Pancreas (tissue), 10 donors: ENCODE results near the gene CTIF. TPM values are rescaled to one million over a fixed set of nuclear protein-coding genes. Genes with fewer than 3 reads are reported as not detected.
A peak's percentile ranks its signal among the peaks of the same experiment; 100 is the strongest.

Source experiments
- ATAC-seq, 4 donors: fragments of 200-7000 bp; cut with Tn5 transposase; one replicate each; pipeline versions ENCODE4 v1.8.0 to v1.9.1; 2020; ENCODE audit warnings: mild to moderate bottlenecking in 4 of 4, moderate library complexity in 4 of 4
- DNase-seq, 6 donors: peaks; one replicate each; pipeline ENCODE4 v3.0.0-alpha.2; 2020
- FAIRE-seq: peaks from 2 replicates; lab custom pipeline; 2012; peaks lifted over from hg19 to GRCh38; lab: Jason Lieb, UNC
- H3K27ac ChIP-seq, 4 donors: fragments of 200-600 bp; sonication (generic); 1 replicate in 3 of 4; 2 replicates in 1 of 4; pipeline versions ENCODE4 v1.5.0 to v1.8.0; 2020
- H3K27me3 ChIP-seq, 4 donors: fragments of 200-600 bp; one replicate each; pipeline ENCODE4 v1.8.0; 2021
- H3K36me3 ChIP-seq, 3 donors: fragments of 200-600 bp; sonication (generic) in 1 of 3; one replicate each; pipeline versions ENCODE4 v1.5.0 to v1.8.0; 2020 to 2021
- H3K4me1 ChIP-seq, 3 donors: fragments of 200-600 bp; one replicate each; pipeline ENCODE4 v1.8.0; 2021
- H3K4me3 ChIP-seq, 4 donors: fragments of 200-600 bp; sonication (generic) in 2 of 4; one replicate each; pipeline versions ENCODE4 v1.5.0 to v1.8.0; 2020 to 2021
- H3K9me3 ChIP-seq, 4 donors: fragments of 200-600 bp; one replicate each; pipeline ENCODE4 v1.8.0; 2021
- whole genome bisulfite sequencing, 2 donors: extraction: QIAGEN DNeasy Blood & Tissue Kit; methylation state at CpG; one replicate each; pipeline ENCODE4 v1.1.7; 2013; 5-methylcytosine and 5-hydroxymethylcytosine counted together
- intact Hi-C, 3 donors: fragments of 100-400 bp; cut with DNase I; formaldehyde crosslinking; loops; one replicate each; pipeline versions ENCODE4 v1.11.1 to v1.14.2; 2022
- polyA plus RNA-seq, 2 donors: library from polyadenylated mRNA; stranded (reverse); fragments of 200-250 nt; gene quantifications; one replicate each; pipeline ENCODE4 v1.2.3, GENCODE V29; 2013
- total RNA-seq, 6 donors: library from RNA; stranded (reverse); fragmentation: NEBNext Ultra II Directional in 4 of 6; extraction: Animal tissue kit (Norgen Biotek cat#: 25700) in 4 of 6; gene quantifications; one replicate each; pipeline versions ENCODE4 v1.2.1 to v1.2.4, GENCODE V29; 2021 to 2023
- TF ChIP-seq, protein P1 (sequence below), 4 donors: fragments of 200-600 bp; sonication (generic) in 3 of 4; IDR thresholded peaks; one replicate each; pipeline versions ENCODE4 v1.5.0 to v1.8.0; 2021; ENCODE audit warnings: antibody characterized with exemption in 4 of 4
- donor health status: healthy with polysubstance abuse.
- donor health status: DM: no; HTN: no; CAD: no; lungs with moderate emphysema.
- donor health status: DM: no; HTN: no; CAD: no.
- donor health status: control.
- donor health status: control.
- donor health status: Bipolar disorder and iron deficiency.
- donor health status: DM: yes; HTN: yes; CAD: no.
- donor health status: DM: no; HTN: no; CAD: no.
- donor health status: DM: no; HTN: no; CAD: no.
- donor health status: DM: yes; HTN: yes; CAD: no.

Gene CTIF
- total and polyA plus RNA-seq, 8 donors = 15.1 to 27.4 (median 16.7) TPM

DNA sequence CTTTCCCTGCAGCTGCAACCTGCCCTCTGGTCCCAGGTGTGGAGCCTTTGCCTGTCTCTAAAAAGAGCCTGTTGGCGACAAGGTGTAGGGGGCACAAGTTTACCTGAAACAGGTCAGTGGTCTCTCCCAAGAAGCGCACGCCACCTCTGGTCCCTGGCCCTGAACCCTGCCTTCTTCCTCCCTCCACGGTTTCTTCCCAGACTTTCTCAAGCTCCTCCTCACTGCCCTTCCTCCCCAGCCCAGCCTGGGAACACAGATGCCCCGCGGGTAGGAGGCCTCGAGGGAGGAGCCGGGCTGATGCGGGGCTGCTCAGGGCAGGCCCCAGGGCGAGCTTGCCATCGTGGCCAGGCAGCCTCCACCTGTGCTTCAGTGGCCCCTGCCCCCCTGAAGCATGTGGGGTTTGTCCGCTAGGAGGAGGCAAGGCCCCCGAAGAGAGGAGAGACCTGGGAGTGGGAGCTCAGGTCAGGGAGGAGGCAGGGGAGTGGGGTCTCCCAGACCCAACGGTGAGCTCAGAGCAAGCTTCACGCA, 322.4 kb downstream of the CTIF start:
- 85 to 86% methylated on average over 15 of the region's 15 CpGs for WGBS, 2 donors
- Histone ChIP-seq H3K36me3 (no peaks in the 10 kb centered on the region), H3K27ac (no peak overlapping the region), H3K4me3 (no peak overlapping the region), H3K9me3 (no peaks in the 10 kb centered on the region), H3K4me1 (no peaks in the 10 kb centered on the region), H3K27me3 (no peaks in the 10 kb centered on the region)
- TF ChIP-seq, protein P1, sequence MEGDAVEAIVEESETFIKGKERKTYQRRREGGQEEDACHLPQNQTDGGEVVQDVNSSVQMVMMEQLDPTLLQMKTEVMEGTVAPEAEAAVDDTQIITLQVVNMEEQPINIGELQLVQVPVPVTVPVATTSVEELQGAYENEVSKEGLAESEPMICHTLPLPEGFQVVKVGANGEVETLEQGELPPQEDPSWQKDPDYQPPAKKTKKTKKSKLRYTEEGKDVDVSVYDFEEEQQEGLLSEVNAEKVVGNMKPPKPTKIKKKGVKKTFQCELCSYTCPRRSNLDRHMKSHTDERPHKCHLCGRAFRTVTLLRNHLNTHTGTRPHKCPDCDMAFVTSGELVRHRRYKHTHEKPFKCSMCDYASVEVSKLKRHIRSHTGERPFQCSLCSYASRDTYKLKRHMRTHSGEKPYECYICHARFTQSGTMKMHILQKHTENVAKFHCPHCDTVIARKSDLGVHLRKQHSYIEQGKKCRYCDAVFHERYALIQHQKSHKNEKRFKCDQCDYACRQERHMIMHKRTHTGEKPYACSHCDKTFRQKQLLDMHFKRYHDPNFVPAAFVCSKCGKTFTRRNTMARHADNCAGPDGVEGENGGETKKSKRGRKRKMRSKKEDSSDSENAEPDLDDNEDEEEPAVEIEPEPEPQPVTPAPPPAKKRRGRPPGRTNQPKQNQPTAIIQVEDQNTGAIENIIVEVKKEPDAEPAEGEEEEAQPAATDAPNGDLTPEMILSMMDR (IDR thresholded peaks at IDR 0.05) = no peak
- peak in 2 of 6 donors; percentile 39 to 55 for DNase-seq
- ATAC-seq = no peak
- FAIRE-seq = no peak
- intact Hi-C loops = no loop called here

DNA sequence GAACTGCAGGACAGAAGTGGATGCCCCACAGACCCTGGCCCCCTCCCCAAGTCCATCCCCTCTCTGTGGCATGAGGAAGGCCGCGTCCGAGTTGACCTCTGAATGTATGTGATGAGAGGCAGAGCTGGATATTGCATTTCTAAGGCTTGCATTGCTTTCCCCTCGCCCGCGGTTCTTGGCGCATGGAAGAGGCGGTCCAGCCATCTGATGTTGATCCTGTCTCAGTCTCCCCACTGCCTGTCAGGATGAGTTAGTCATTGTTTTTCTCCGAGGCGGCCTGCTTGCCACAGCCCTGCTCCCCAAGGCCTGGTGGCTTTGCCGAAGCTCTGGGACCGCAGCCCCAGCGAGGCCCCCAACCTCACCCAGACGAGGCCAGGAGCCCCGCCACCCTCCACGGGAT, 323.3 kb downstream of the CTIF start:
- Histone ChIP-seq H3K9me3 (no peaks in the 10 kb centered on the region), H3K27me3 (no peaks in the 10 kb centered on the region), H3K27ac (no peak overlapping the region), H3K4me3 (no peak overlapping the region), H3K36me3 (no peaks in the 10 kb centered on the region), H3K4me1 (no peaks in the 10 kb centered on the region)
- intact Hi-C loops = no loop called here
- TF ChIP-seq, protein P1 (IDR thresholded peaks at IDR 0.05) = no peak
- ATAC-seq = no peak
- WGBS, 2 donors = 93 to 95% methylated on average over 16 of the region's 16 CpGs
- DNase-seq = peak in 2 of 6 donors; percentile 47 to 53
- no peak for FAIRE-seq

DNA sequence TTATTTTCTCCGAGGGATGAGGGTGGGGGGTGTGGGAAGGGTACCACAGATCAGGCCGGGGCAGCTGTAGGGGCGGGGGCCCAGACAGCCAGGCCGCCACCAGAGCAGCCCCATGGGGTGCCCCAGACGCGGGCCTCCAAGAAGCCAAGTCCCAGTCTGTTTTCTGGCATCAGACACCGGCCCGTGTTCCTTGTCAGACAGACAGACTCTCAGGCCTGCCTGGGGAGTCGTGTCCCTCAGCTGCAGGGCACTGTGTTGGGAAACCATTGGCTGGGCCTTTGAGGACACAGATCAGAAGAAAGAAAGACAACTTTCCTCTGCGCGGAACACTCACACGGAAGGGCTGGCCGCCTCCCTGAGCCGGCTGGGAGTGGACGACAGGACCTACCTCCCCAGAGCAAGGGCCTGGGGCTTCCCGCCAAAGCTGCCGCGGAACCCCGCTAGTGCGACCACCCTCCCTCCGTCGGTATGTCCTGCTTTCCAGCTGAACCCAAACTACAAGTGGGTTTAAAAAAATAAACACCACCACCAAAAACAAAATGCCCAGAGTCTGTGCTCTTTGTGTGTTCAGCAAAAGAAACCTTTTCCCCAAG, 323.9 kb downstream of the CTIF start:
- DNase-seq (peak in 2 of 6 donors; percentile 37 to 52), ATAC-seq (no peak), FAIRE-seq (no peak)
- Histone ChIP-seq H3K4me1 (no peaks in the 10 kb centered on the region), H3K36me3 (no peaks in the 10 kb centered on the region), H3K9me3 (no peaks in the 10 kb centered on the region), H3K27me3 (no peaks in the 10 kb centered on the region), H3K27ac (no peak overlapping the region), H3K4me3 (no peak overlapping the region)
- 92 to 96% methylated on average over 22 of the region's 22 CpGs for WGBS, 2 donors
- intact Hi-C loops = no loop called here
- TF ChIP-seq, protein P1 (IDR thresholded peaks at IDR 0.05) = no peak

GRCh38 chr18:48863432-48864065, 324.7 kb downstream of the CTIF start:
- ATAC-seq (no peak), FAIRE-seq (no peak), DNase-seq (no peak)
- Histone ChIP-seq H3K4me1 (no peaks in the 10 kb centered on the region), H3K27me3 (no peaks in the 10 kb centered on the region), H3K4me3 (no peak overlapping the region), H3K36me3 (no peaks in the 10 kb centered on the region), H3K27ac (no peak overlapping the region), H3K9me3 (no peaks in the 10 kb centered on the region)
- TF ChIP-seq, protein P1 (IDR thresholded peaks at IDR 0.05) = no peak
- WGBS, 2 donors = 94 to 95% methylated on average over 8 of the region's 8 CpGs
- intact Hi-C loops = no loop called here

DNA sequence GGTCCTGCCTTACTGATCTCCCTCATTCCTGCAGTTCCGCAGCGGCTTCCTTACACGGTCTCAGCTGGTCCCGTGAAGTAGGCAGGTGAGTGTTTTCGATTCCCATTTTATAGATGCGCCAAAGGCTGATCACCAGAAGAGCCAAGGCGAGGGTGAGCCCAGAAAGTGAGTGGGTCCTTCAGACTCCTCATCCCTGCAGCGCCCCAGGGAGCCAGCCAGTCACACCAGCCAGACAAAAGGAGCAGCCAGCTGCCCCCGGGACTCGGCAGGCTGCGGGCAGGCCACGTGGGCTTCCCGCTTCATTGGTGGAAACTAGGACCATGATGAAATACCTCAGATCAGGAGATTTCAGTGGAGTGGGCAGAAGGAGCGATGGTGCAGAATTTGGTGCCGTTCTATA, 326.0 kb downstream of the CTIF start:
- no peak overlapping the region for H3K27ac ChIP-seq
- no peak for DNase-seq
- no peaks in the 10 kb centered on the region for H3K27me3 ChIP-seq
- ATAC-seq = no peak
- no peak for FAIRE-seq
- H3K4me1 ChIP-seq = no peaks in the 10 kb centered on the region
- WGBS, 2 donors = 96 to 97% methylated on average over 15 of the region's 15 CpGs
- H3K9me3 ChIP-seq = no peaks in the 10 kb centered on the region
- intact Hi-C loops = no loop called here
- TF ChIP-seq, protein P1 (IDR thresholded peaks at IDR 0.05) = no peak
- no peaks in the 10 kb centered on the region for H3K36me3 ChIP-seq
- no peak overlapping the region for H3K4me3 ChIP-seq
